Measurements from ENCODE around the gene BLTP2.

Gene BLTP2

DNA sequence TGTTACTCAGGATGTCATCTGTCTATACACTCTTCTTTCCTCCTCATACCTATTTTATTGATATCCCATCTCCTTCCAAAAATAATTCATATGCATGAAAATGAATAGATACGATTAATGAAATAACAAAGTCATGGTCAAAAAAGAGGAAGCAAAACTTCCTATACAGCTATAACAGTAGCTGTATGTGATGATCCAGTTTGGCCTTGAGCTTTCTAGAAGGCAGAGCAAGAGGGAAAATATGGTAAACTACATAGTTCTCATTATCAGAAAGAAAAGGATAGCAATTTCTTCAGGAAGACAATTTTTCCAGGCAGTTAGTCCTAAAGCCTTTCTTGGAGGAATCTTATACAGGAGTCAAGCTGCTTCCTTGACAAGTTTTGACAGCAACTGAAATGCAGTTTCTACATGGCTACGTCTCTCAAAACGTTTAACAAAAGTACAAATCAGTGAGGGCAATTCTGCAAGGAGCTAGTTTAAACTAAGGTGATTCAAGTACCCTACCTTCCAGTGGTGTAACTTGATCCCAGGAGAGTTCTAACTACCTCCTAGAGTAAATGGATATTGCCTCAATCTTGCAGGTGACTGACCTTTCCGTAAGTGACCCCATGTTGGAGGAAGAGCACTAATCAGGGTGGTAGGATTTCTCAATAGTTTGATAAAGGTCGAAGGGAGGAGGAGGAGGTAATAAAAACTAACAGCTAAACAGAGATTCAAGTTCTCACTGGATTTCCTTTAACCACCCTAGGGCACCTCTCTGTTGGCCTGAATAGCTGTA lies 47.2 kb downstream of the BLTP2 start:
- no peak for DNase-seq
